HG03108 (cell line): Measurements from ENCODE around the gene AGAP3.

ENCODE experiments used
- ATAC-seq: cut with Tn5 transposase; IDR thresholded peaks from one replicate; pipeline ENCODE4 v1.9.1; 2021; ENCODE audit warnings: moderate library complexity; ENCODE audit not compliant: unreplicated experiment

The AGAP3 gene

DNA sequence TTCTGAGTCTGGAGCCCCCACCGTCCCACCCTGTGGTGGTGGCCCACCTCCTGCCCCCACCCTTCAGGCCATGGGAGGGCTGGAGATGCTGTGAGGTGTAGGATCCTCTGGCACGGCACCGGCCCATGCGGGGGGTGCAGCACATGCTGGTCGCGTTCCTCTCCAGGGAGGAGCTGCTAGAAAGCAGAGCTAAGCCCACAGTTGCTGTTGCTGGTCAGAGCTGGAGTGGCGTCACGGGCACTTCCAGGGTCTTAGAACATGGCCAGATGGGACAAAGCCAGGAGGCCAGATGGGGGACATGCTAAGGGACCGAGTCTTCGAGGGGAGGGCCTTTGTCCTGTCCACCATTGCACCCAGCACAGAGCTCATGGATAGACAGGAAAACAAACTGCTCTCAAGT lies 21.6 kb downstream of the AGAP3 start:
- ATAC-seq = no peak

DNA sequence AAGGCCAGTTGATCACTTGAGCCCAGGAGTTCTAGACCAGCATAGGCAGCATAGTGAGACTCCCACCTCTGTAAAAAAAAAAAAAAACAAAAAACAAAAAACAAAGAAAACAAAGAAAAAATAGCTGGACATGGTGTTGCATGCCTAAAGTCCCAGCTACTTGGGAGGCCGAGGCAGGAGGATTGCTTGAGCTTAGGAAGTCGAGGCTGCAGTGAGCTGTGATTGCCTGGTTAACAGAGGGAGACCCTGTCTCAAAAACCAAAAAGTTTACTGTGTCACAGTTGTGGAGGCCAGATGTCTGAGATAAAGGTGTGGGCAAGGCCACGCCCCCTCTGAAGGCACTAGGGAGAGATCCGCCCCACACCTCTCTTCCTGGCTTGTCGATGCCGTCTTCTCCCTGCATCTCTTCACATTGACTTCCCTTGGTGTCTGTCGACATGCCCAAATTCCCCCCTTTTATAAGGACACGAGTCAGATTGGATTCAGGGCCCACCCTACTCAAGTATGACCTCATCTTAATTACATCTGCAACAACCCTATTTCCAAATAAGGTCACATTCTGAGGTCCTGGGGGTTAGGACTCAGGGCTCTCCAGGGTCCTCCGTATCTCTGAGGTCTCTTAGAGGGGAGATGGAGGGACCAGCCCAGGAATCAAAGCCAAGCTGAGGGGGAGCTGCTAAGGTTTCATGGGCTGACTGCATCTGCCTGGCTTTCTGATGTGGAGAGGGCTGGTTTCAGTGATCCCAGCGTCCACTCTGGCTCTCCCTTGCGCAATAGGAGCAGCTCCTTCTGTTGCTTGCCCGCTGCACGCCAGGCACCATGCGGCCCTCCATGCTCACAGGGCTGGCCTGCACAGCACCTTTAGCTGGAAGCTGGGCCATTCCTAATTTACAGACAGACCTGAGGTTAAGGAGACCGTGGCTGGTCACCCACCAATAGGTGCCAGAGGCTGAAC lies 23.1 kb downstream of the AGAP3 start:
- ATAC-seq = no peak

DNA sequence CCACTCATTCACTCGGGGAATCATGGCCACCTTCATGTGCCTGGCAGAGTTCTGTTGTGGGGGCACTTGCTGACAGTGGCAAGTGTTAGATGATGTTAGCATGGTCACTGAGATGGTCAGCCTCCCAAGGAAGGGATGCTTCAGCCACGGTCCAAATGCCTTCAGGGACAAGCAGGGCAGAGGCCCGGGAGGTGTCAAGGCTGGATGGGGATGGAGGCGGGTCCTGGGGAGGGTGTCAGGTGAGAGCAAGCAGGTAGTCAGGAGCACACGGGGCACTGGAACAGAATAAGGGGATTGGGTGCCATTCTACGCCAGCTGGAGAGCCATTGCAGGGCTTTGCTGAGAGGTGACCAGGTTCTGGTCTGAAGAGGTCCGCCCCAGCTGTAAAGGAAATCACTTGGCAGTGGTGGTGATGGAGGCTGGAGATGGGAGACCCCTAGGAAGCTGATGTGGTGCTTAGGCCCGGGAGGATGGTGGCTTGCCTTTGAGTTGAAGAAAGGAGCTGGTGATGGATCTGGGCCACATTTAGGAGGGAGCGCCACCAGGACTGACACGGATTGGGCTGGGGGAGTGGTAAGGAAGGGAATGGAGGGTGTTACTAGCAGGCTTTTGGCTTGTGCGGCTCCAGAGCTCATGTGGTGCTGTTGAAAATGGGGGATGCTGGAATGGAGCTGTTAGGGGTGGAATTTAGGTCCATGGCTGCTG lies 24.1 kb downstream of the AGAP3 start:
- no peak for ATAC-seq

DNA sequence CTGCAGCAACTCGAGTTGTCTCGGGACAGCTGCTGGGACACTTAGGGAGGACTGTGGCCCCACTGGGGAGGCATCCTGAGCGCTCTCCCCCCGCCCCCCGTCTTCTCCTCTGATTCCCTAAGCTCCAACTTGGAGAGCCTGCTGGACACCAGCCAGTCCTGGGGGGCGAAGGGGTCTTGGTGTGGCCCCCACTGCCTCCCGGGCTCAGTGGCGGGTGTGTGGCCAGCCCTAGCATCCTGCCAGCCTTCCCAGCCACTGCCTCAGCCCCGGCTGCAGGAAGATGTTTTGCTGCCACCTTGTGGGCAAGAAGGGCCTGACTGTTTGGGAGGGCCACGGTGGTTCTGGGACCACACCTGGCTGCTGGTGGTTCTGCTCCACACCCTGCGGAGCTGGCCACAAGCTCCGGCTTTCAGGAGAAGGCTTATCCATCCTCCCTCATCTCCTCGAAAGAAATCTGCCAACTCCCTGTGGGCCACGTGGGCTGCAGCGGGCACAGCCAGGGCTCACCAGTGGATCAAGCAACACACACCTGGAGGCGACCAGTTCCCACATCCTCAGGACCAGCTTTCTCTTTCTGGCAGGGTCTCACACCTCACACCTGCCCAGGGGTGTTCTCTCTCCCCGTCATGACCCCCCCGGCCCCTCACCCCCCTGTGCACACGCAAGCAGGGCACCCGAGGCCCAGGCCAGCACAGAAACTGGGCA lies 24.8 kb downstream of the AGAP3 start:
- ATAC-seq = peak; percentile 74

DNA sequence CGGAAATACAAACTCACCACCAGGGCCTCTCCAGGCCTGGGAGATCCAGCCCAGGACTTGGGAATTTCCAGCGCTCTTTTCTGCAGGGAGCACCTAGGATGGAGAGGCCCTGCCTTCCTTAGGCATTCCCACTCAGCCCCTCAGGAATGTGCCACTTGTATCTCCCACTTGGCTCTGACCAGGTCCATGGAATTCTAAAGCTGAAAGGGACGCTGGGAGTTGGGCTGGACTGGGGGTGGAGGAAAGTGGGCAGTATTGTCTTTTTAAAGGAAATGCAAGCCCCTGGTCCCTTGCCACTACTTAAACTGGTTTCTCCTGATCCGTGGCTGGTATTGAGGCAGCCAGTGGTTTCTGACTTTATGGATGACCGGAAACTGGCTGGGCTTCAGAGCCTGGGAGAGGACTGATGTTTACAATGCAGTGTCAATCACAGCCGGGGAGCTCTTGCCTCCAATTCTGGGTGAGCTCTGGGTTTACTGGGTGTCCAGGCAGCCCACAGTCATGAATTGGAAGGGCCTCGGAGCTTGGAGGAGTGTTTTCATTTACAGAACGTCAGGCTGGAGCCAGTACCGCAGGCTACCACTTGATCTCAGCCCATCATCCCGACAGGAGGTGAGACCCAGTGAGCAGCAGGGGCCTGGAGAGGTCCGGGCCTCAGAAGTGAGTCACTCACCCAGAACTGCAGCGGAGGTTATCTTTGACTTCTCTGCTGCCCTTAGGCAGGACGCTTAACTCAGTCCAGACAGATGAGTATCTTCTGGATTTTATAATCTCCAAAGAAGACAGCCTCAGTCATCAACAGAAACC lies 27.3 kb downstream of the AGAP3 start:
- no peak for ATAC-seq

DNA sequence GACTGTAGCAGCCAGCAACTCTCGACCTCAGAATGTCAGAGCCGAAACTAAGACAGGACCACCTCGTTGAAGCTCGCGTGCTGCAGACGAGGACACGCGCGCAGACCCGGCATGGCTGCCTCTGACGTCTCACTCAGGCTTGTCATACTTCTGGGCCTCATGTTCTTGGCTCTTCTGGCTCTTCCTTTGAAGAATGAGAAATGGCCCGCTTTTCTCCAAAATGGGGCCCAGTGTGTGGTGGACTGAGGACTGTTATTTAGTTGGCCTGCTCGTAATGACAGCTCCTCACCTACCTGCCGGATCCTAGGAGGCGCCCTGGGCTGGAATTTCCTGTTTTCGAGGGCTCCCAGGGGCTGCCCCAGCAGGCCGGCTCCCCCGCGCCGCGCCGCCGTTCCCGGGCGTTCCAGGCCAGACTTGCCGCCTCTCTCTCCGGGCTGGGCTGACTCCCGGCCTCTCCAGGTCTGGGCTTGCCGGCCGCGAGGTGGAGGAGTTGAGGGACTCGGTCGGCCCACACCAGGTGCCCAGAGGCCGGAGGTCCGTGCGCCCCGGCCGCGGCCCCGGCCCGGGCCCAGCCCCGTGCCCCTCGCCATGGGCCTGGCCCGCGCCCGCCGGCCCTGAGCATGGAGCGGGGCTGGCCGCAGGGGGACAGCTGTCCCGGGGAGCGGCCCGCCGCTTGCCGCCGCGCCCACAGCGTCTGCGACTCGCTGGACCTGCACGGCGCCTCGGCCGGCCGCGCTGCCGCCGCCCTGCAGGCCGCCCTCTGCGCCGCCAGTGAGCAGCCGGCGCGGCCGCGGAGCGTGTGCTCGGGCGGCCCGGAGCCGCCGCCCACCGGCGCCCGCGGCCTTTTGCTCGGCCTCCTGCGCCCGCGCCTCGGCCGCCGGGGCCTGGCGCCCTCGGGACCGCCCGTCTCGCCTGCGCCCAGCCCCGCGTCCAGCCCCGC lies 28.1 kb downstream of the AGAP3 start:
- ATAC-seq = no peak

DNA sequence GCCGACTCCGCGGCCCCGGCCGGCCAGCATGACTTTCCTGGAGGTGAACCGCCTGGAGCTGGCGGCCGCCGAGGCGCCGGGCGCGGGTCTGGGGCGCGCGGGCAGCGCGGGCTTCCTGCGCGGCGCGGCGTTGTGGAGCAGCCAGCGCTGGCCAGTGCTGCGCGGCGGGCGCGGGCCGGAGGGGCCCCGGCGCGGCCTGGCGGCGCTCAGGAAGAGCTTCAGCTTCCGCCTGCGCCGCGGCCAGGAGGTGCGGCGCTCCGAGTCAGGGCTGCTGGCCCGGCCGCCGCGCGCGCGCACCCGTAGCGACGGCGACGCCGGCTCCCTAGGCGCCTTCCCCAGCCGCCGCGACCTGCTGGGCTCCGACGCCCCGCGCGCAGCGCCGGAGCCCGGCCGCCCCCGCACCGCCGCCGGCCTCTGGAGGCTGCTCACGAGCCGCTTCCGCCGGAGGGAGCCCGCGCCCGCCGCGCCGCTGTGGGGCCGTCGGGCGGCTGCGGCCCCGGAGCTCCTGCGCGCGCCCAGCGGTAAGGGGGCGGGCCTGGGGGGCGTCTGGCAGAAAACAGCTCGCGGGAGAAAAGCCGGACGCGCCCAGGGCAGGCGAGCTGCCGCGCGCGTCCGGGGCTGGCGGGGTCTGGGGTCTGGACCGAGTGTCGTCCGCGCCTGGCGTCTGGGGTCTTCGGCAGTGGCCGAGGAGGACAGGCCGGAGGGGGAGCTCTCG lies 29.0 kb downstream of the AGAP3 start:
- ATAC-seq = no peak

DNA sequence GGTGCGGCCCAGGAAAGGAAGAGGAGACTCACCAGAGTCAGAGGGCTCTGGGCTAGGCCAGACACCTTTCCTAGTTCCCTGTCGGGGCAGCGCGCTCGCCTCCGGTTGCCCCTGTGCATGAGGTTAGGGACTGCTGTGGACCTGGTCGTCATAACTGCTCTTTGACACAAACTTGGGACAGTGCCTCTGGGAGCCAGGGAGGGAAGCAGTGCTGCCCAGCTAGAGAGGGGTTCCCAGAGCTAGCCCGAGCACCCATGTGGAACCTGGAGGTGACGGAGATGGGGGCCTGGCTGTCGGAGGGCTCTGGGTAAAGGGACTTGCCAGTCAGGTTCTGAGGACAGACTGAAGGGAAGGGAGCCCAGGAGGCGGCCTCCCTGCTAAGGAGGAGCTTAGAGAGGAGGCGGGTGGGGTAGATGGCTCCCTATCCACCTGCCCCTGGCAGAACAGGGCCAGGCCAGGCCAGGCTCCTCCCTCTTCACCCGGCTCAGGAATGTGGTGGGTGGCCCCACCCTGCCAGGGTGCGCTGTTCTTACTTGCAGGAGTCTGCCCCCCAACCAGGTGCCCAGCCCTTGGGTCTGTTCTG lies 29.7 kb downstream of the AGAP3 start:
- ATAC-seq = no peak

DNA sequence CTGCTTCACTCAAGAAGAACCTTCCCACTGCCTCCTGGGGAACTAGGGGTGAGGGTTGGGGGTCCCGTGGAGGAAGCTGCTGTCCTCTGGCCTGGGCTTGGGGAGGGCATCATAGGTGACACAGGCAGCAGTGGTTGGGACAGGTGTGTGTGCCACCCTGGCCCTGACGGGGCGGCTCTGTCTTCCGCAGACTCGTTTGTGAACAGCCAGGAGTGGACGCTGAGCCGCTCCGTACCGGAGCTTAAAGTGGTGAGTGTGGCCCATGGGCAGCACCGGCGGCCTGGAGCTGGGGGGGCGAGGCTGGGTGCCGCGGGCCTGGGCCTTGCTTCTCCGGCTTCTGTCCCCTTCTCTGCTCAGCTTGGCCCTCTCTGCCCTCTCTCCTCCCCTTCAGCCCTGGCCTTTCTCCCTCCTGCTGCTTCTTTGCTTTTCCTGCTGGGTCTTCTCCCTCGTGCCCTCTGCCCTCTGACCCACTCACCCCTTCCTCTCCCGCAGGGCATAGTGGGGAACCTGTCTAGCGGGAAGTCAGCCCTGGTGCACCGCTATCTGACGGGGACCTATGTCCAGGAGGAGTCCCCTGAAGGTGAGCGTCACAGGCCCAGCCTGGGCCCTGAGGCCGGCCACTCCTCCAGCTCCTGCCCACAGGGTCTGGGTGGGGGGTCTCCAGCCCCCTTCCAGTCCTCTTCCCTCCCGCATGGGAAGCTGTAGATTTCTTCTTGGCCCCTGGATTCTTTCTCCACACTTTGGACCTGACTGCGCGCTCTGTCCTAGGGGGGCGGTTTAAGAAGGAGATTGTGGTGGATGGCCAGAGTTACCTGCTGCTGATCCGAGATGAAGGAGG lies 30.5 kb downstream of the AGAP3 start:
- no peak for ATAC-seq

DNA sequence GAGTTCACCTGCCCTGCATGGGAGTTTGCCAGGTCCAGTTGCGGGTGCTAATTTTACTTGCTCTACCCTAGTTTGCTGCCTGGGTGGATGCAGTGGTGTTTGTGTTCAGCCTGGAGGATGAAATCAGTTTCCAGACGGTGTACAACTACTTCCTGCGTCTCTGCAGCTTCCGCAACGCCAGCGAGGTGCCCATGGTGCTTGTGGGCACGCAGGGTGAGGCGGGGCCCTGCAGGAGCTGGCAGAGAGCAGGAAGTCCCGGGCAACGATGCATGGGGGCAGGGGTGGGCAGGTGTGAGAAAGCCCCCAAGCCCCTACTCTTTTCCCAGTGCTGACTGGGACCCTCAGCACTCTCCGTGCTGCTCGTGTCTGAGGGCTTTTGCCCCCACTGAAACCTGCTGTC lies 31.3 kb downstream of the AGAP3 start:
- ATAC-seq = no peak

DNA sequence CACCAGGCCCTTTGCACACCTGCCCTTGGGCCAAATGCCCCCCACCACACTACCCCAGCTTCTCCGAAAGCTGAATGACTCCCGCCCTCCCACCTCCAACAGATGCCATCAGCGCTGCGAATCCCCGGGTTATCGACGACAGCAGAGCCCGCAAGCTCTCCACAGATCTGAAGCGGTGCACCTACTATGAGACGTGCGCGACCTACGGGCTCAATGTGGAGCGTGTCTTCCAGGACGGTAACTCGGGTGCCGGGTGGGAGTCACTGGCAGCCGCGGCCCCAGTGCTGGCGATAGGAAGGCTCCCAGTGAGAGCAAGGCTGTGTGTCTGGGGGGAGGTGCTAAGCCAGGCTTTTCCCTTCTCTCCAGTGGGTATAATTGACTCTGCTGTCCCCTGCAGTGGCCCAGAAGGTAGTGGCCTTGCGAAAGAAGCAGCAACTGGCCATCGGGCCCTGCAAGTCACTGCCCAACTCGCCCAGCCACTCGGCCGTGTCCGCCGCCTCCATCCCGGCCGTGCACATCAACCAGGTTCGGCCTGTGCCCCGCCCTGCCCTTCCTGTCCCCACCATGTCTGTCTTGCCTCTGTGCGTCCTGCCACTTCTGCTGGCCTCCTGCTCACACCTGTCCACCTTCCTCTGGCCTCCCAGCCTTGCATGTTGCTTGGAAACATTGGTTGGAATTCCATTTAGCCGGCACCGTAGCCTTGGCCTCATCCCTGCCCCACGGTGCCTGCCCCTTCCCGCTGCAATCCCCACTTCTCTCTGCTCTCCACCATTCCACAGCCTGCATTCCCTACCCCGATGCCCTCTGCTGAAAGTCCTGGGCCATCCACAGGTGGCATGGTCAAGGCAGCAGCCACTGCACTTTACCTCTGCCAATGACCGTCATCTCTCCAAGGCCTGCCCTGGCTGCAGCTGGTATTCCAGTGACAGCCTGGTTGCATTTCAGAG lies 32.1 kb downstream of the AGAP3 start:
- no peak for ATAC-seq

DNA sequence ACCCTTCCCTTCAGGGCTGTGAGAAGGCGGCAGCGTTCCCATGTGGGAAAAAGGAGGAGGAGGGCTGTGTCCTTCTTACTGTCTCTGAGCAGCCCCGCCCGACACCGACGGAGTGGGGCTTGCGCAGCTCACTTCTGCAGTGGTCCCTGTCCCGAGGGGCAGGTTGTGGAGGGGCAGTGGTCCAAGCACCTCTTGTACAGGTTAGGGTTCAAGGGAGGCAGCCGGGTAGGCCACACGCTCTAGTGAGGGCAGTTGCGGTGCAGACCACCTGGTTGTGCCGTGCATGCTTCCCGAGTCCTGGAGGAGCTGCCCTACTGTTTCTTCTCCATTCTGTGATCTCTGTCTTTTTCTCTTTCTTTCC lies 32.8 kb downstream of the AGAP3 start:
- ATAC-seq = no peak

DNA sequence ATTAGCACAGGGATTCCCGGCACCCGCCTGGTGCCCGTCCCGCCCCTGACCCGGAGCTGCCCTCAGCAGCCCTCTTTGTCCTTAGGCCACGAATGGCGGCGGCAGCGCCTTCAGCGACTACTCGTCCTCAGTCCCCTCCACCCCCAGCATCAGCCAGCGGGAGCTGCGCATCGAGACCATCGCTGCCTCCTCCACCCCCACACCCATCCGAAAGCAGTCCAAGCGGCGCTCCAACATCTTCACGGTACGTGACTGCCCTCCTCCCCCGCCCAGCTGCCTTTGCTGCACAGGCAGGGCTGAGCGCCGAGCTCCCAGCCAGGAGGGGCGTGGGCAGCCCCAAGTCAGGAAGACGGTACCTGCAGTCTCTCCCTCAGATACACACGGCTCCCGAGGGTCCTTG lies 33.6 kb downstream of the AGAP3 start:
- ATAC-seq = no peak

DNA sequence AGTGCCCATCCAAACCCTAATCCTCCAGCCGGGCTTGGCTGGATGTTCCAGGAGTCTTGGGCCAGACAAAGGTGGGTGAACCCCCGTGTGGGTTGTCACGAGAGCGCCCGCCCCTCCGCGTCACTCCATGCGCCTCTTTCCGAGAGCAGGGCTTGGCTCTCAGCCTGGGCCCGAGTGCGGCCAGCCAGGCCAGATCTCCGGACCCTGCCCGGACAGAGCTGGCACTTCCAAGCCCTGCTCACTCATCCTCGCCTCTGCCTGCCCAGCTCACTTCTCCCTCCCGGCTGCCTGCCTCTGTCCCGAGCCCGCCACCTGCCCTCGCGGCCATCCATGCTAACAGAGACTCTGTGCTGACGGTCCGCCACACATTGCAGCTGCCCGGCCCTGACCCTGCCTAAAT lies 34.6 kb downstream of the AGAP3 start:
- no peak for ATAC-seq

DNA sequence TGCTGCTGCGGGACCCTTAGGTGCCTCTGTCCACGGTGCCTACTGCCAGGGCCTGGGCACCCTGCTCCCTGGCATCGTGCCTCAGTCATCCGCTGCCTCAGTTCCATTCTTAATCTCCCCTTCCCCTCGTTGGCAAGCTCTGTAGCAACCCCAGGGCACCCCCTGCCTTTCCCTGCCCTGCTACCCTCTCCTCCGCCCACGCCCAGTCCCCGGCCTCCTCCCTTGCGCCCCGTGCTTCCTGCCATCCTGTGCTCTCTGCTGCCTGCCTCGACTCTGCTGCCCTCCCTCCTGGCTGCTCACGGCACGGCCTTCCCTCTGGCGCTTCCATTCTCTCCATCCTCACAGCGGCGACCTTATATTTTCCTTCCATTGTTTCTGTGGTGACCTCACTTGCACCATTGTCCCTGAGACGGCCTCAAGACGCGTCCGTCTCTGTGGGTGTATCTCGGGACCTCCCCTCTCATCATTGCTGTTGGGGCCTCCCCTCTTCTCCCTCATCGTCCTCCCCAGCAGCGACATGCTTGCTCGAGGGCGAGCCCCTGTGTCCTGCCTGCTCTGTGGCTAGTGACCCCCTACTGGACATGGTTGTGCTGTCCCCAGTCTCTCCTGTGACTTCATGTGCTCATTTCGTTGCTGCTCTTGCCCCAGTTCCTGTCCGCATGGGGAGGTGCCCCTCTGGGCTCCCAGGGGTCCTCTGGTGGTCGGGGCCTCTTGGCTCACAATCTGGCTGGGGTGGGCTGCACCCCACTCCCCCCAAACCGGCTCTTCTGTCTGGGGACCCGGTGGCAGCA lies 35.3 kb downstream of the AGAP3 start:
- no peak for ATAC-seq

DNA sequence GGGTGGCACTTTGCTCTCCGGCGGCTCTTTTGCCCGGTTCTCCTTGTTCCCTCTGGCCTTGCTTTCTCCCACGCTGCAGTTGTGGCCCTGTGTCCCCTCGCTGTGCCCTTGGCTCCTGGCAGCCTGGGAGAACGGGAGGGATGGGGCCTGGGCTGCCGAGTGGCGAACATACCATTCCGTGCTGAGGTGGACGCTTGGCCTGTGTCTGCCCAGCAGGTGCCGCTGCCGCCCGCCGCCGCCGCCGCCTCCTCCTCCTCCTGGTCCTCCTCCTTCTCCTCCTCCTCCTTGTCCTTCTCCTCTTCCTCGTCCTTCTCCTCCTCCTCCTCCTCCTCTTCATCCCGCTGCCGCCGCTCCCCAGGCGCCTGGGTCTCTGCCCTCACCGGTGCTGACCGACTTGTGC lies 36.0 kb downstream of the AGAP3 start:
- no peak for ATAC-seq
